Stimulated activated CD8-positive, alpha-beta memory T cell treated with anti-CD3 and anti-CD28 coated beads, Interleukin-12 subunit alpha, Interleukin-12 subunit beta, amount 100 ng/mL, for 24 hours (primary cell): Measurements from ENCODE around the gene VWA8.
"Not testable (repeated sequence)": the region's sequence is repeated elsewhere in the genome, so short reads cannot be mapped to it uniquely, and the experiment has no call there.

ENCODE experiments used
- DNase-seq: peaks from one replicate; pipeline ENCODE4 v3.0.0-alpha.2; 2020; ENCODE audit errors: extremely low read depth

The VWA8 gene

DNA sequence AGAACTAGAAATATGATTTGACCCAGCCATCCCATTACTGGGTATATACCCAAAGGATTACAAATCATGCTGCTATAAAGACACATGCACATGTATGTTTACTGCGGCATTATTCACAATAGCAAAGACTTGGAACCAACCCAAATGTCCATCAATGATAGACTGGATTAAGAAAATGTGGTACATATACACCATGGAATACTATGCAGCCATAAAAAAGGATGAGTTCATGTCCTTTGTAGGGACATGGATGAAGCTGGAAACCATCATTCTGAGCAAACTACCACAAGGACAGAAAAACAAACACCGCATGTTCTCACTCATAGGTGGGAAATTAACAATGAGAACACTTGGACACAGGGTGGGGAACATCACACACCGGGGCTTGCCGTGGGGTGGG is 38.0 kb downstream of the VWA8 start:
- DNase-seq = not testable (repeated sequence)

DNA sequence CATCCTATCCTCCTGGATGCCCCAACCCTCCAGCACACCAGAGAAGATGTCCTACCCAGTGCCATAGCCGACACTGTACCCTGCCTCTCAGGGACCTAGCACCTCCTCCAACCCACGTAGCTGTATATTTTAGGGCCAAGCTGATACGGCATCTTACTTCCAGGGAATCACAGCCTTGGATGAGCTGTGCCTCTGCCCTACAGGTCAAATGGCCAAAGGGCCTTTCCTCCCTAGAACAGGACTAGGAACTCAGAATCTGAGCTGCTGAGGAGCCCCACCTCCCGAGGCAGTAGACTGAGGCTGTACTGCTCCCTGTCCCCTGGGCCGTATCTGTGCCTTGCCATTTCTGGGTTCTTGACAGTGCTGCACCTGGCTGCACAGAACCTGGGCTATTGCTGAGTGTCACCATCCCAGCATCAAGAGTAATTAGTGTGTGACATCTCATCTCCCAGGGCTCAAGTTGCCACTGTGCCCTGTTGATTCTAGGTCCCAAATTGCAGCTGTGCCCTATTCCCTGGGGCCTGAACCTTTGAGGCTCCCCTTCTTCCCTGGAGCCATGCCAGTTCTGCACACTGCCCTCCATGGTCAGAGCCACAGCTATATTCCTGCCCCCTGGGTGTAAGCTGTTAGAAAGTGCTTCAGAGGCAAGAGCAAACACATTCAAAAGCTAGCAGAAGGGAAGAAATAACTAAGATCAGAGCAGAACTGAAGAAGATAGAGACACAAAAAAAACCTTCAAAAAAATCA is 41.0 kb downstream of the VWA8 start:
- DNase-seq = no peak

- DNase-seq = no peak
Observed at GRCh38 chr13:41919031-41919740, 41.7 kb downstream of the VWA8 start.

GRCh38 chr13:41917641-41918040 is 43.3 kb downstream of the VWA8 start:
- DNase-seq = no peak

- DNase-seq = no peak
Observed at GRCh38 chr13:41916173-41916954, 44.5 kb downstream of the VWA8 start.

GRCh38 chr13:41915081-41915480 is 45.8 kb downstream of the VWA8 start:
- no peak for DNase-seq

DNA sequence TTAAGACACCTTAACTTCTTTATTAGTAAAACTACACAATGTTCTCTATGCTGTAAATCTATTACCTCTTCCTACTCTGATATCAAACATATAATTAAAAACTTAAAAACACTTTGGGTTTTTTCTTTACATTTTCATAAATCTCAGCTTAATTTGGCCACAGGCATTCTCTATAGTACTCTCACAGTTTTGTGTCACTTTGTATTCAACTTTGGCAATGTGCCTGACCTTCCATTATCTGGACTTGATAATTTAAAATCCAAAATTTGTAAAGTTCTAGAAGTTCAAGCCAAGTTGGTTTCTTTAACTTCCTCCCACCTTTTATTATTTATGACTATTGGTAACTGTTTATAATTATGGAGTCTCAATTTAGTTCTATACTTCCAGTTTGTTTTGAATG is 46.4 kb downstream of the VWA8 start:
- DNase-seq = no peak

DNA sequence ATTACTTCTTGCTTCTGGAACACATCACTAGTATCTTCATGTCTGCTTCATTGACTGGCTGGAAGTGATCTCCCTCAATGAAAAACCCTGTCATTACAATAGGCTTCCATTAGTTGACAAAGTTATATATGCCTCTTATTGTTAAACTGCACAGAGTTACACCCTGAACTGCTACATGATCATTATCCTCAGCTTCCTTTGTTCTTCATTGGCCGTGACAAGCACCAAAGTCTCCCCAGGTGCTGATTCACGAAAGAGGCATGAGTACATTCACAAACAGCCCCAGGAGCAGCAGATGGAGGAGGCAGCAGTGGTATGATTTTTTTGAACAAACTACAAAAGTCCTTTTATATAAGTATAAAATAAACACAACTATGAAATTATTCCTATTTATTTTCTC is 51.4 kb downstream of the VWA8 start:
- no peak for DNase-seq

- no peak for DNase-seq
Observed at GRCh38 chr13:41905600-41906254, 55.2 kb downstream of the VWA8 start.

DNA sequence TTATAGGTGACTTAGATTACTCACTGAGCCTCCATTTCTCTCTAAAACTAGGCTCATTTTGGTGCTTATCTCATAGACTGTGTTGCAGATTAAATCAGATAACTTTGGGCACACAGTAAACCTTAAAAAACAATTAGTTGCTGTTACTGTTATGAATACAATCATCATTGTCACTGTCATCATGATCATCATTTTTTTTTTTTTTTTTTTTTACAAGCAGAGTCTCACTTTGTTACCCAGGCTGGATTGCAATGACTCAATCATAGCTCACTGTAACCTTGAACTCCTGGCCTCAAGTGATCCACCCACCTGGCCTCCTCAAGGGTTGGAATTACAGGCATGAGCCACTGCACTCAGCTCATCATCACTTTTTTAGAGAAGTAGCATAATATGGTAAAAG is 60.0 kb downstream of the VWA8 start:
- DNase-seq = no peak

DNA sequence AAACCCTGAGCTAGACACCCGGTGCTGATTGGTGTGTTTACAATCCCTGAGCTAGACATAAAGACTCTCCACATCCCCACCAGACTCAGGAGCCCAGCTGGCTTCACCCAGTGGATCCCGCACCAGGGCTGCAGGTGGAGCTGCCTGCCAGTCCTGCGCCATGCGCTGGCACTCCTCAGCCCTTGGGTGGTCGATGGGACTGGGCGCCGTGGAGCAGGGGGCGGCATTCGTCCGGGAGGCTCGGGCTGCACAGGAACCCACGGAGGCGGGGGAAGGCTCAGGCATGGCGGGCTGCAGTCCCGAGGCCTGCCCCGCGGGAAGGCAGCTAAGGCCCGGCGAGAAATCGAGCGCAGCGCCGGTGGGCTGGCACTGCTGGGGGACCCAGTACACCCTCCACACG is 62.5 kb downstream of the VWA8 start:
- not testable (repeated sequence) for DNase-seq

DNA sequence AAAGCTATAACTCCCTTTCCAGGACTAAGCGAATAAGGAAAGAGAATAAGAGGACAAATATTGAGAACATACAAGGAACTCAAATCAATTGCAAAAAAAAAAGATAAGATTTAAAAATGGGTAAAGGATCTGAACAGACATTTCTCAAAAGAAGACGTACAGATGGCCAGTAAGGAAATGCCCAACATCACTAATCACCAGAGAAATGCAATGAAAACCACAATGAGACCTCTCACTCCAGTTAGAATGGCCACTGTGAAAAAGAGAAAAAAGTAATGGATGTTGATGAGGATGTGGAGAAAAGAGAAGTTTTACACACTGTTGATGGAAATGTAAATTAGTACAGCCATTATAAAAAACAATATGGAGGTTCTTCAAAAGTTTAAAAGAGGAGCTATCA is 63.8 kb downstream of the VWA8 start:
- no peak for DNase-seq

- no peak for DNase-seq
Observed at GRCh38 chr13:41895478-41895877, 65.4 kb downstream of the VWA8 start.

DNA sequence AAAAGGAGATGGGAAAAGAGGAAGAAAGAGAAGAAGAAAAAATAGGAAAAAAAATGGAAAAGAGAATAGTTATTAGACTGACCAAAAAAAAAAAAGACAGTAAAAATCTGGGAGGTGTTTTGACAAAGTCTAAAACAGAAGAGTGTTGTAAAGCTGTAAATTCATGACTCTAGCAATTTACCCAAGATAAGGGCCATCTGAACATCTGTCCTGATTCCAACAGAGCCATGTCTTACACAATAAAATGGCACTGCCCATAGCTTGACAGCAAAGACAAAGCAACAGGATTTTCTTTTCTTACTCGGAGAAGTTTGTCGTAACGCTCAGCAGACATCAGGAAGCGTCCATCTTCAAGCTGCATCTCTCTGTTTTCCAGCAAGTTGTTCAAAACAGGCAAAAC is 69.8 kb downstream of the VWA8 start:
- no peak for DNase-seq

GRCh38 chr13:41883147-41883546 is 77.8 kb downstream of the VWA8 start:
- DNase-seq = no peak

DNA sequence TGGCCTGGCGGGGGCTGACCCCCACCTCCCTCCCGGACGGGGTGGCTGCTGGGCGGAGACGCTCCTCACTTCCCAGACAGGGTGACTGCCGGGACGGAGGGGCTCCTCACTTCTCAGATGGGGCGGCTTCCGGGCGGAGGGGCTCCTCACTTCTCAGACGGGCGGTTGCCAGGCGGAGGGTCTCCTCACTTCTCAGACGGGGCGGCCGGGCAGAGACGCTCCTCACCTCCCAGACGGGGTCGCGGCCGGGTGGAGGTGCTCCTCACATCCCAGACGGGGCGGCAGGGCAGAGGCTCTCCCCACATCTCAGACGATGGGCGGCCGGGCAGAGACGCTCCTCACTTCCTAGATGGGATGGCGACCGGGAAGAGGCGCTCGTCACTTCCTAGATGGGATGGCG is 79.0 kb downstream of the VWA8 start:
- not testable (repeated sequence) for DNase-seq

- no peak for DNase-seq
Observed at GRCh38 chr13:41880966-41881365, 79.9 kb downstream of the VWA8 start.

DNA sequence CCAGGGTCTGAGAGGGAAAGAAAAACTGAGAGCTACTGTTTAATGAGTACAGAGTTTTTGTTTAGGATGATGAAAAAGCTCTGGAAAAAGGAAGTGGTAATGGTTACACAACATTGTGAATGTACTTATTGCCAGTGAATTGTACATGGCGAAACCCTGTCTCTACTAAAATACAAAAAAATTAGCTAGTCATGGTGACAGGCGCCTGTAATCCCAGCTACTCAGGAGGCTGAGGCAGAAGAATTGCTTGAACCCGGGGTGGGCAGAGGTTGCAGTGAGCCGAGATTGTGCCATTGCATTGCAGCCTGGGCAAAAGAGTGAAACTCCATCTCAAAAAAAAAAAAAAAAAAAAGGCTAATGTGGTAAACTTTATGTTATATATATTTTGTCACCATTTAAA is 96.3 kb downstream of the VWA8 start:
- DNase-seq = no peak

DNA sequence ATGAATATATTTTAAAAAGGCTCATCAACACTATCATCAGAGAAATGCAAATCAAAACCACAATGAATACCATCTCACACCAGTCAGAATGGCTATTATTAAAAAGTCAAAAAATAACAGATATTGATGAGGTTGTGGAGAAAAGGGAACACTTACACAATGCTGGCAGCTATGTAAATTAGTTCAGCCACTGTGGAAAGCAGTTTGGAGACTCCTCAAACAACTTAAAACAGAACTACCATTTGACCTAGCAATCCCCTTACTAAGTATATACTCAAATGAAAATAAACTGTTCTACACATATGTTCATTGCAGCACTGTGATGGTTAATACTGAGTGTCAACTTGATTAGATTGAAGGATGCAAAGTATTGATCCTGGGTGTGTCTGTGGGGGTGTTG is 98.2 kb downstream of the VWA8 start:
- DNase-seq = not testable (repeated sequence)

DNA sequence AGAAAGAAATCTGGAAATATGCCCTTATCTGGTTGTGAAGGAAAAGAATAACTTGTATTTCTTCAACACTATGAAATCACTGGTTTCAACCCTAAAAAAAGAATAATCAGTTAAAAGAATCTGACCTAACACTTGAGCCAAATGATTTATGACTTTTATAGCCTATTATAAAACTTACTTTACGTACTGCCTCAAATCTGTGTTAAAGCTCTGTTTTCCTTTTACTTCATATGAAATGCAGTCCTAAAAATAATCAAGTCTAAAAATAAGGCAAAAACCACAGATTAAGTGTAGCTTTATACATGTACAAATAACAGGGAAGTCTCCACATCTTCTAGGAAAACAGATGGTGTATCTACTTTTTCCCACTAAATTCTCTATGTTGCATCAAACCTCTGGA is 101.3 kb downstream of the VWA8 start:
- DNase-seq = no peak

DNA sequence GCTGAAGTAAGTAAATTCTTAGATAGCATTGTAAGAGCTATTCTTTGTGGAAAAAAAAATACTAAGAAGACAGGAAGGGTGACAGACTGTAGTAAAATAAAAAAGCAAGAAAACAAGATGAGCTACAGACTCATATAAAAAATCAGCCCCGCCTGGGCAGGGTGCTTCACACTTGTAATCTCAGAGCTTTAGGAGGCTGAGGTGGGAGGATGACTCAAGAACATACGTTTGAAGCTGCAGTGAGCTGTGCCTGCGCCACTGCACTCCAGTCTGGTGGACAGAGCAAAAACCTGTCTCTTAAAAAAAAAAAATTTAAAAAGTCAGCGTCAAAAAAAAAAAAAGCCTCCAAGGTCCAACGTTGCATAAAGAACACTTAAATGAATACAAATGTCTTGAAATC is 102.1 kb downstream of the VWA8 start:
- no peak for DNase-seq

DNA sequence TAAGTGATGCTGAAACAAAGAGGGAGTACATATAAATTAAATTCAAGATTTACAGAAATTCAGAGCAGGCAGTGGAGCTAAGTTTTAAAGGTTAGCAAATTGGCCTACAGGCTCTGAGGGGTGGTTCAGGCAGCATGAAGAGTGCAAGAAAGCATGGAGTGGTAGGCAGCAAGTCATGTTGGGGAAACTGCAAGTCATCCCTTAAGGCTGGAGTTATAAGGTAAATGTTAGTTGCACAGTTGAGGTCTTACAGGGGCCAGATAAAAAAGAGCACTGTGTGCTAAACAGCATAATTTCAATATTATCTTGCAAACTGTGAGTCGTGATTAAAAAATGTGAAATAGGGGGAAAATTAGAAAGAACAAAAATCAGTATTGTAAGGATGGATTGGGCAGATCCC is 106.2 kb downstream of the VWA8 start:
- no peak for DNase-seq
